K562 (cell line): ENCODE measurements around the gene HOXC12. TPM values are rescaled to one million over a fixed set of nuclear protein-coding genes. Genes with fewer than 3 reads are reported as not detected.

ENCODE experiments used
- ATAC-seq: fragments of 200-7000 bp; cut with Tn5 transposase; 3 replicates; pipeline ENCODE4 v1.9.1; 2020; ENCODE audit warnings: moderate library complexity
- BruUV-seq: library from RNA; stranded (reverse); fragments of 400-500 nt; replicated peaks from 2 replicates; lab custom pipeline; 2021; lab: Mats Ljungman, UMichigan
- CTCF ChIA-PET: fragments of 300-600 bp; formaldehyde crosslinking; extraction: SDS; loops from one replicate; lab custom pipeline; 2021; ENCODE audit warnings: low intra/inter-chr PET ratio; lab: Yijun Ruan, JAX
- POLR2A ChIA-PET: fragments of 300-600, 350-650 bp; sonication (Branson Sonifier 250); formaldehyde crosslinking; extraction: SDS; loops from one replicate; lab custom pipeline; 2021; ENCODE audit warnings: antibody characterized with exemption, inconsistent platforms; lab: Yijun Ruan, JAX
- DNase-seq, 4 experiments: peaks; one replicate each; pipeline versions ENCODE4 v3.0.0 to v3.0.0-alpha.2; 2011 to 2018; ENCODE audit warnings: low spot score in 3 of 4, mixed read lengths in 3 of 4; ENCODE audit errors: extremely low read depth in 1 of 4
- FAIRE-seq: peaks from 2 replicates; lab custom pipeline; 2011; peaks lifted over from hg19 to GRCh38; lab: Jason Lieb, UNC
- H2AFZ ChIP-seq: 2 replicates; pipeline ENCODE4 v1.6.0; 2011; ENCODE audit warnings: low read depth, low read length, control low read depth, inconsistent platforms
- H3K27ac ChIP-seq: fragments of 200-600 bp; 3 replicates; pipeline ENCODE4 v1.8.0; 2011; ENCODE audit warnings: low read depth, mild to moderate bottlenecking, control low read depth, inconsistent platforms, low read length, moderate library complexity, mixed read lengths; ENCODE audit errors: extremely low read depth
- H3K27me3 ChIP-seq, 2 experiments: fragments of 300-600 bp in 1 of 2; 2 replicates in 1 of 2; 3 replicates in 1 of 2; pipeline versions ENCODE4 v1.6.0 to v1.8.0; 2011; ENCODE audit warnings: inconsistent platforms in 2 of 2, low read length in 2 of 2, mild to moderate bottlenecking in 1 of 2, mixed read lengths in 1 of 2, moderate library complexity in 1 of 2; ENCODE audit not compliant: control insufficient read depth in 2 of 2, insufficient read depth in 2 of 2
- H3K36me3 ChIP-seq: fragments of 300-600 bp; 3 replicates; pipeline ENCODE4 v1.8.0; 2011; ENCODE audit warnings: mild to moderate bottlenecking, low read length, inconsistent platforms; ENCODE audit not compliant: control insufficient read depth, insufficient read depth
- H3K4me1 ChIP-seq, 2 experiments: fragments of 200-600 bp in 1 of 2; replicated peaks in 1 of 2; 2 replicates in 1 of 2; 3 replicates in 1 of 2; pipeline versions ENCODE4 v1.5.1 to v1.8.0; 2011; ENCODE audit warnings: inconsistent platforms in 2 of 2, low read length in 2 of 2, mild to moderate bottlenecking in 1 of 2, mixed read lengths in 1 of 2, moderate library complexity in 1 of 2; ENCODE audit not compliant: control insufficient read depth in 2 of 2, insufficient read depth in 2 of 2
- H3K4me2 ChIP-seq: 2 replicates; pipeline ENCODE4 v1.6.1; 2011; ENCODE audit warnings: low read length, control low read depth, inconsistent platforms, mixed read lengths; ENCODE audit not compliant: insufficient read depth
- H3K4me3 ChIP-seq: fragments of 200-600 bp; sonication (generic), shearing (Covaris generic); 2 replicates; pipeline ENCODE4 v1.5.1; 2016; ENCODE audit warnings: control low read depth, inconsistent platforms
- H3K79me2 ChIP-seq: fragments of 200-600 bp; 3 replicates; pipeline ENCODE4 v1.8.0; 2011; ENCODE audit warnings: low read length, inconsistent platforms; ENCODE audit not compliant: control insufficient read depth, insufficient read depth
- H3K9ac ChIP-seq, 2 experiments: 2 replicates each; pipeline versions ENCODE4 v1.6.0 to v1.6.1; 2011; ENCODE audit warnings: low read depth in 2 of 2, low read length in 2 of 2, control low read depth in 1 of 2, inconsistent platforms in 1 of 2, mild to moderate bottlenecking in 1 of 2, mixed read lengths in 1 of 2; ENCODE audit not compliant: insufficient read depth in 1 of 2
- H3K9me1 ChIP-seq: one replicate; pipeline ENCODE4 v1.6.0; 2011; ENCODE audit warnings: inconsistent platforms, mild to moderate bottlenecking, low read length, moderate library complexity; ENCODE audit not compliant: control insufficient read depth, insufficient read depth
- H3K9me3 ChIP-seq: replicated peaks from 2 replicates; pipeline ENCODE4 v1.5.1; 2011; ENCODE audit warnings: low read depth, low read length, inconsistent platforms; ENCODE audit not compliant: control insufficient read depth, insufficient read depth
- H4K20me1 ChIP-seq: replicated peaks from 2 replicates; pipeline ENCODE4 v1.6.1; 2011; ENCODE audit warnings: low read length, inconsistent platforms, mixed read lengths; ENCODE audit not compliant: control insufficient read depth, insufficient read depth
- ARID2 ChIP-seq: fragments of 450-650 bp; IDR thresholded peaks from 2 replicates; pipeline ENCODE4 v1.6.1; 2017; ENCODE audit warnings: antibody characterized with exemption, mild to moderate bottlenecking
- ARID3B ChIP-seq: fragments of 250-450 bp; sonication (Bioruptor Pico); IDR thresholded peaks from 2 replicates; pipeline ENCODE4 v1.4.0; 2020; ENCODE audit warnings: borderline replicate concordance
- EGR1 ChIP-seq: fragments of 450-650 bp; conservative IDR thresholded peaks from 2 replicates; pipeline ENCODE4 v1.6.1; 2017; ENCODE audit warnings: mild to moderate bottlenecking
- MLLT1 ChIP-seq, 2 experiments: fragments of 450-650 bp; IDR thresholded peaks; 2 replicates each; pipeline ENCODE4 v1.6.1; 2016
- ZBTB34 ChIP-seq: fragments of 250-450 bp; sonication (Bioruptor Pico); IDR thresholded peaks from 2 replicates; pipeline ENCODE4 v1.8.0; 2021; ENCODE audit warnings: mild to moderate bottlenecking, moderate library complexity
- ZFP36 ChIP-seq: fragments of 150-350 bp; IDR thresholded peaks from 2 replicates; pipeline ENCODE4 v1.6.1; 2018; ENCODE audit warnings: low read length, low read depth; ENCODE audit not compliant: partially characterized antibody
- WGBS: fragments of 100-300 bp; shearing (Covaris generic); methylation state at CpG from one replicate; pipeline ENCODE4 v1.1.6; 2016; ENCODE audit warnings: low coverage, mixed read lengths; ENCODE audit not compliant: insufficient coverage; ENCODE audit errors: missing lambda C conversion rate; 5-methylcytosine and 5-hydroxymethylcytosine counted together
- in situ Hi-C: fragments of 300-500 bp; cut with MboI; formaldehyde crosslinking; loops from 4 replicates; pipeline ENCODE4 v1.15.0; 2018; ENCODE audit warnings: inconsistent platforms, mixed read lengths
- intact Hi-C: fragments of 100-400 bp; cut with micrococcal nuclease; formaldehyde crosslinking; loops from 2 replicates; pipeline ENCODE4 v1.14.2; 2022
- polyA plus RNA-seq, 8 experiments: library from polyadenylated mRNA; depleted of rRNA in 4 of 8; stranded (reverse) in 5 of 8; unstranded in 3 of 8; fragments of >200 nt; fragmentation: Nextera tagmentation in 2 of 8; fragmentation: Illumina TruSeq in 1 of 8; extraction: Ambion mirVana in 2 of 8; extraction: Trizol in 1 of 8; gene quantifications; 2 replicates each; pipeline versions ENCODE4 v1.2.1 to v1.2.3, GENCODE V29; 2011 to 2014; ENCODE audit warnings: inconsistent platforms in 1 of 8, missing spikeins in 1 of 8
- total RNA-seq, 7 experiments: library from RNA; depleted of rRNA in 6 of 7; stranded (reverse); fragments of >200 nt in 6 of 7; fragmentation: Illumina TruSeq in 2 of 7; extraction: Trizol in 2 of 7; gene quantifications; 2 replicates each; pipeline versions ENCODE4 v1.2.1 to v1.2.3, GENCODE V29; 2011 to 2021; ENCODE audit warnings: low replicate concordance in 1 of 7

HOXC12 gene
- total and polyA plus RNA-seq, 9 of the 15 experiments (the other 6 are each of a cell fraction or from before 2014, with no cell fraction given): 0.04 to 0.36 (median 0.11) TPM; not detected in 1

GRCh38 chr12:53985994-53986685, 31.4 kb downstream of the HOXC12 start (continued):
- TF ChIP-seq MLLT1 (IDR thresholded peaks at IDR 0.05) (0 out of 4 replicates have a peak, but pooled peaks of 1 of the 2 experiments have one; percentile 0), ARID2 (no peak), EGR1 (peak; percentile 50), ZBTB34 (CRISPR knock-in tag) (no peak)
- TF ChIP-seq, all 486 proteins: peak for 5

- no TSS peak for BruUV-seq
- Histone ChIP-seq H3K27ac (no peak overlapping the region), H3K79me2 (no peaks in the 10 kb centered on the region), H3K4me1 (peaks cover 35 to 52% of the 10 kb centered on the region in 2 experiments), H3K4me3 (no peak overlapping the region), H2AFZ (no peak overlapping the region; the same call in 1 of the 2 replicates), H3K9me1 (no peaks in the 10 kb centered on the region), H3K9me3 (no peaks in the 10 kb centered on the region), H3K36me3 (no peaks in the 10 kb centered on the region), H3K9ac (no peak overlapping the region), H4K20me1 (no peaks in the 10 kb centered on the region), H3K27me3 (peaks cover 6 to 25% of the 10 kb centered on the region in 2 experiments; a peak in 3 of 5 replicates), H3K4me2 (no peak overlapping the region)
- intact Hi-C loops (loop anchor here (10.0 kb wide), 1 partner anchor 378 kb away; the partner anchor contains the start of gene GPR84), in situ Hi-C loops (loop anchor here (5.0 to 10.0 kb wide), 2 partner anchors 215 to 378 kb away; partner anchors contain the start of gene GPR84)
- 68% methylated on average over 21 of the region's 21 CpGs for WGBS
- TF ChIP-seq ARID3B (CRISPR knock-in tag) (0 out of 2 replicates have a peak, but pooled peaks have one; percentile 29), ZFP36 (no peak)
- ChIA-PET POLR2A (interaction anchor here (0.5 to 3.2 kb wide), 6 partner anchors 9 to 138 kb away, joined by 3 to 43 read pairs (median 4); partner anchors contain the start of gene HOXC9), CTCF (interaction anchor here (3.9 kb wide), 1 partner anchor 17 kb away, joined by 26 read pairs; no protein-coding TSS in a partner anchor)
- FAIRE-seq (peak; percentile 15), DNase-seq (no peak), ATAC-seq (no peak)
Measured at GRCh38 chr12:53986686-53987483, 32.2 kb downstream of the HOXC12 start.
